ENCODE results near the gene CCDC146.

CCDC146 gene

GRCh38 chr7:77338883-77339629, 216.6 kb downstream of the CCDC146 start:
- Histone ChIP-seq H3K27ac (ENCODE audit: low read depth, low read length) (no peak overlapping the region), H3K27me3 (ENCODE audit: control insufficient read depth in 1 of 2, insufficient read depth in 2 of 2, low read length in 2 of 2) (no peaks in the 10 kb centered on the region), H3K9me3 (ENCODE audit: low read length) (no peaks in the 10 kb centered on the region)

GRCh38 chr7:77339726-77340125, 217.3 kb downstream of the CCDC146 start:
- no peak overlapping the region for H3K4me3 ChIP-seq (ENCODE audit: low read depth in 1 of 2, low read length in 2 of 2)
- H3K27me3 ChIP-seq (ENCODE audit: control insufficient read depth in 1 of 2, insufficient read depth in 2 of 2, low read length in 2 of 2): no peaks in the 10 kb centered on the region
- H3K9me3 ChIP-seq (ENCODE audit: low read length): no peaks in the 10 kb centered on the region
- peaks cover 13% of the 10 kb centered on the region for H3K4me1 ChIP-seq (ENCODE audit: insufficient read depth, low read length)
- H3K36me3 ChIP-seq (ENCODE audit: insufficient read depth, low read length): no peaks in the 10 kb centered on the region
- H3K27ac ChIP-seq (ENCODE audit: low read depth, low read length): no peak overlapping the region
- no peak overlapping the region for H3K9ac ChIP-seq (ENCODE audit: low read length)

More at GRCh38 chr7:77338883-77339629, 216.6 kb downstream of the CCDC146 start:
- Histone ChIP-seq H3K4me3 (ENCODE audit: low read depth in 1 of 2, low read length in 2 of 2) (no peak overlapping the region), H3K36me3 (ENCODE audit: insufficient read depth, low read length) (no peaks in the 10 kb centered on the region), H3K4me1 (ENCODE audit: insufficient read depth, low read length) (peaks cover 13% of the 10 kb centered on the region), H3K9ac (ENCODE audit: low read length) (no peak overlapping the region)

Data from muscle layer of colon (tissue), 2 donors.